GM12892 (cell line): Measurements from ENCODE around the gene GLIS1.

ENCODE experiments used
- POLR2A ChIP-seq: IDR thresholded peaks from 2 replicates; pipeline ENCODE4 v1.6.1; 2011; ENCODE audit warnings: low read depth, low read length, control low read depth
- POLR2AphosphoS5 ChIP-seq: IDR thresholded peaks from 2 replicates; pipeline ENCODE4 v1.6.1; 2011; ENCODE audit warnings: low read depth, low read length, control low read depth
- TAF1 ChIP-seq: IDR thresholded peaks from 2 replicates; pipeline ENCODE4 v1.6.1; 2011; ENCODE audit warnings: low read depth, mild to moderate bottlenecking, control low read depth, low read length, borderline replicate concordance

DNA sequence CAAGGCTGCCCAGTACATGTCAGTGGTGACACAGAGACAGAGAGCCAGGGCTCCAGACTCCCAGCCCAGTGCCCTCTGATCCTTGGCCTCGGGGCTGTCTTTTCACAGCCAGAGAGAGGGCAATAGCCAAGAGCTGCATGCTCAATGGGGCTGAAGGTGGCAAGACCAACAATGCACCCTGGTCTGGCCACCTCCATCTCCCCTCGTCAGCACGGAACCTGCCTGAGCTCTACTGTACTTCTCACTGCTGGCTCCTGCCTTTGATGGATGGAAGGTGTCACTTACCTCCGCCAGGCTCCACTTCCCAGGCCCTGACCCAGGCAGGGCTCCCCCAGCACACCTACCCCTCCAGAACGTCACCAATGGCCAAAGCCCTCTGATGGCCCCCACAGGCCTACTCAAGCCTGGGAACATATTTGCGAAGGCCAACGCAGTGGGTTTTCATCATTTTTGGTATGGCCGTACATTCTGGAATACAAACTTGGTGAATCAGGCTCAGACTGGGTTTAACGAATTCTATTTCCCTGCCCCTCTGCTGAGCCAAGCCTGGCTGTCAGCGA is 191.7 kb downstream of the GLIS1 start:
- no peak for TF ChIP-seq TAF1
- no peak for TF ChIP-seq POLR2A
- TF ChIP-seq POLR2AphosphoS5, result no peak
